ENCODE data around the gene FER.

The FER gene

DNA sequence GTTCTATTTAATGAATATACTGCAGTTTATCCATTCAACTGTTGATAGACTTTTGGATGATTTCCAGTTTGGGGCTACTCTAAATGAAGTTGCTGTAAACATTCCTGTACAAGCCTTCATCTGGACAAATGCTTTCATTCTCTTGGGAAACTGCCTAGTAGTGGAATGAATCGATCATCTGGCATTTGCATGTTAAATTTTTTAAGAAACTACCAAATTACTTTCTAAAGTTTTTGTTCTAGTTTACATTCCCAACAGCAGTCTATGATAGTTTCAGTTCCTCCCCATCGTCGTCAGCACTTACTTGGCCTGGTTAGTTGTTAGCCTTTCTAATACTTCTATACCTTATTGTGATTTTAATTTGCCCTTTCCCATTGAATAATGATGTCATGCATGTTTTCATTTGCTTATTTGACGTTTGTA is 306.3 kb downstream of the FER start:
- Mint-ChIP-seq H3K4me1 (no peaks in the 10 kb centered on the region), H3K36me3 (ENCODE audit: low read depth) (peaks cover 40% of the 10 kb centered on the region), H3K4me3 (no peak overlapping the region), H3K27me3 (ENCODE audit: low read depth) (no peaks in the 10 kb centered on the region), H3K9me3 (peaks cover 10% of the 10 kb centered on the region), H3K27ac (no peak overlapping the region)
- TF ChIP-seq CTCF (IDR thresholded peaks at IDR 0.05; ENCODE audit: unreplicated experiment in 3 of 3) = no peak

- H3K4me3 Mint-ChIP-seq = no peak overlapping the region
- no peaks in the 10 kb centered on the region for H3K4me1 Mint-ChIP-seq
- H3K9me3 Mint-ChIP-seq = peaks cover 7% of the 10 kb centered on the region
- no peaks in the 10 kb centered on the region for H3K27me3 Mint-ChIP-seq (ENCODE audit: low read depth)
- no peak overlapping the region for H3K27ac Mint-ChIP-seq
- TF ChIP-seq CTCF (IDR thresholded peaks at IDR 0.05; ENCODE audit: unreplicated experiment in 3 of 3) = no peak
- peaks cover 10% of the 10 kb centered on the region for H3K36me3 Mint-ChIP-seq (ENCODE audit: low read depth)
Observed at GRCh38 chr5:109060378-109061025, 312.8 kb downstream of the FER start.

DNA sequence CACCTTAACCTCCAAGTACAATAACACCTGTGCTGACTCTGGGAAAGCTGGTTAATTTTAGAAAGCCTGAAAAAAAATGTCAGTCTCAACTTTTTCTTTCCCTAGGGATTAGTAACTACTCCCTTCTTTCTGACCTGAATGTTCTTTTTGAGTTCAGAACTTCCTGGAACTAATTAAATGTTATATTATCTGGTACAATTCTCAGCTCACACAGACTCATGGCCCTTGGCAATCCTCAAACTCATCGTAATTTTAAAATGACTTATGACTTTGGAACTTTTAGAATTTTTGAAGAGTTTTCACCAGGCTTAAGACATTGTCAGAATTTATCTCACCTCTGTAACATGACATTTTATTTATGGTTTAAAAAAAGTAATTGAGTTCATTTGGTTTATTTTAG is 315.0 kb downstream of the FER start:
- H3K27ac Mint-ChIP-seq = no peak overlapping the region
- no peak for TF ChIP-seq CTCF (IDR thresholded peaks at IDR 0.05; ENCODE audit: unreplicated experiment in 3 of 3)
- no peak overlapping the region for H3K4me3 Mint-ChIP-seq
- peaks cover 7% of the 10 kb centered on the region for H3K4me1 Mint-ChIP-seq
- no peaks in the 10 kb centered on the region for H3K27me3 Mint-ChIP-seq (ENCODE audit: low read depth)
- no peaks in the 10 kb centered on the region for H3K9me3 Mint-ChIP-seq
- H3K36me3 Mint-ChIP-seq (ENCODE audit: low read depth) = peaks cover 10% of the 10 kb centered on the region

DNA sequence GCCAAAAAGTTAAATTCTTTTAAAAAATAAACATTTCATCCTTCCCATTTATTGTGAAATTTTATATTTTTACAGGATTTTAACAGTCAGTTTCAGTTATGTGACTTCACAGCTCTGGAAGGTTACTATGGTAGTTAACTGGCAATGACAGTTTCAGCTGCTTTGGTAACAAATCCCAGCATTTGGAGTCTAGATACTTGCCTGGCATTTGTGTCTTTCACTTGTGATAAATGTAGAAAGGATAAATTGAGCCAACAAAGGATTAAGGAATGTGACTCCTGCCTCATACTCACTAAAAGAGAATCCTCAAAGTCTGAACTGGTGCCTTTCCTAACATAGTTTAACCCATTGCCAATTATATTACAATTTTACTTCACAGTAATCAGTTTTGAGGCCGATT is 315.5 kb downstream of the FER start:
- no peak for TF ChIP-seq CTCF (IDR thresholded peaks at IDR 0.05; ENCODE audit: unreplicated experiment in 3 of 3)
- H3K4me1 Mint-ChIP-seq = peaks cover 7% of the 10 kb centered on the region
- no peak overlapping the region for H3K27ac Mint-ChIP-seq
- no peaks in the 10 kb centered on the region for H3K27me3 Mint-ChIP-seq (ENCODE audit: low read depth)
- H3K36me3 Mint-ChIP-seq (ENCODE audit: low read depth) = peaks cover 10% of the 10 kb centered on the region
- H3K4me3 Mint-ChIP-seq = no peak overlapping the region
- no peaks in the 10 kb centered on the region for H3K9me3 Mint-ChIP-seq

DNA sequence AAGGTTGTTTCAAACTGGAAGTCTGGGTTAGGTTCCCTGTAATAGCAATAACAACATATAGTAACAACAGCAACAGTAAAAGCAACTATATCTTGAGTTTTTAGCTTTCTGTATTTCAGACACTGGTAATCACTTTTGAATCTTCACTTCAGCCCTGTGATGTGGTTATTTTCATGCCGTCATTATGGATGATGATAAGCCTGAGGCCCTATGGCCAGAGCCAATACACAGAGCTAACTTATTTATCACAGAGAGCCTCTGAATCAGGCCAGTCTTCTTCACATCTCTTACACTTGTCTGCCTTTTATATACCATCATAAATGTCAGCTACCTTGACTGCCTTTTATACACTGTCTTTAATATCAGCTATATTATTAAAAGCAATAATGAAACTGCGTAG is 329.0 kb downstream of the FER start:
- TF ChIP-seq CTCF (IDR thresholded peaks at IDR 0.05; ENCODE audit: unreplicated experiment in 3 of 3) = no peak
- Mint-ChIP-seq H3K4me3 (no peak overlapping the region), H3K36me3 (ENCODE audit: low read depth) (no peaks in the 10 kb centered on the region), H3K4me1 (no peaks in the 10 kb centered on the region), H3K27me3 (ENCODE audit: low read depth) (no peaks in the 10 kb centered on the region), H3K9me3 (no peaks in the 10 kb centered on the region), H3K27ac (no peak overlapping the region)

GRCh38 chr5:109078448-109078847 is 330.8 kb downstream of the FER start:
- Mint-ChIP-seq H3K36me3 (ENCODE audit: low read depth) (no peaks in the 10 kb centered on the region), H3K27ac (no peak overlapping the region), H3K9me3 (no peaks in the 10 kb centered on the region), H3K4me1 (no peaks in the 10 kb centered on the region), H3K4me3 (no peak overlapping the region), H3K27me3 (ENCODE audit: low read depth) (no peaks in the 10 kb centered on the region)
- no peak for TF ChIP-seq CTCF (IDR thresholded peaks at IDR 0.05; ENCODE audit: unreplicated experiment in 3 of 3)
